ENCODE data around the gene S1PR5. TPM values are rescaled to one million over a fixed set of nuclear protein-coding genes. Genes with fewer than 3 reads are reported as not detected.
A peak's percentile ranks its signal among the peaks of the same experiment; 100 is the strongest.
"Not testable (repeated sequence)": the region's sequence is repeated elsewhere in the genome, so short reads cannot be mapped to it uniquely, and the experiment has no call there.

S1PR5 gene
- total RNA-seq, 6 experiments from 2014 or later = 1.9 to 2.6 (median 2.4) TPM

GRCh38 chr19:10537668-10538067, 20.4 kb upstream of the S1PR5 start:
- Mint-ChIP-seq H3K4me1 (ENCODE audit: low read depth) (peaks cover 11% of the 10 kb centered on the region), H3K9me3 (no peaks in the 10 kb centered on the region), H3K4me3 (no peak overlapping the region), H3K27ac (no peak overlapping the region), H3K36me3 (ENCODE audit: low read depth) (no peaks in the 10 kb centered on the region), H3K27me3 (ENCODE audit: insufficient read depth) (peaks cover 10% of the 10 kb centered on the region)
- no peak for DNase-seq
- TF ChIP-seq, protein P1, sequence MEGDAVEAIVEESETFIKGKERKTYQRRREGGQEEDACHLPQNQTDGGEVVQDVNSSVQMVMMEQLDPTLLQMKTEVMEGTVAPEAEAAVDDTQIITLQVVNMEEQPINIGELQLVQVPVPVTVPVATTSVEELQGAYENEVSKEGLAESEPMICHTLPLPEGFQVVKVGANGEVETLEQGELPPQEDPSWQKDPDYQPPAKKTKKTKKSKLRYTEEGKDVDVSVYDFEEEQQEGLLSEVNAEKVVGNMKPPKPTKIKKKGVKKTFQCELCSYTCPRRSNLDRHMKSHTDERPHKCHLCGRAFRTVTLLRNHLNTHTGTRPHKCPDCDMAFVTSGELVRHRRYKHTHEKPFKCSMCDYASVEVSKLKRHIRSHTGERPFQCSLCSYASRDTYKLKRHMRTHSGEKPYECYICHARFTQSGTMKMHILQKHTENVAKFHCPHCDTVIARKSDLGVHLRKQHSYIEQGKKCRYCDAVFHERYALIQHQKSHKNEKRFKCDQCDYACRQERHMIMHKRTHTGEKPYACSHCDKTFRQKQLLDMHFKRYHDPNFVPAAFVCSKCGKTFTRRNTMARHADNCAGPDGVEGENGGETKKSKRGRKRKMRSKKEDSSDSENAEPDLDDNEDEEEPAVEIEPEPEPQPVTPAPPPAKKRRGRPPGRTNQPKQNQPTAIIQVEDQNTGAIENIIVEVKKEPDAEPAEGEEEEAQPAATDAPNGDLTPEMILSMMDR (IDR thresholded peaks at IDR 0.05) = no peak

DNA sequence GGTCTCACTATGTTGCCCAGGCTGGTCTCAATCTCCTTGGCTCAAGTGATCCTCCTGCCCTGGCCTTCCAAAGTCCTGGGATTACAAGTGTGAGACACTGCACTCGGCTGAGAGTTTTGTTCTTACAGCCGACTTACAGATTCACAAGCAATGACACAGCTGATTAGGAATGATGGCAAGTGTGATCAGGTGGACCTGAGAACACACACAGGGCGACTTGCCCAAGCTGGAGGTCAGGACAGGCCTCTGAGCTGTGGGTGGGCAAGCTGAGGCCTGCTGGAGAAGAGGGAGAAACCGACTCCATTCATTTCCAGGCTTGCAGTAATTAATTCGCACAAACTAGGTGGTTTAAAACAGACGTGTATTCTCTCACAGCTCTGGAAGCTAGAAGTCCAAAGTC, 18.4 kb upstream of the S1PR5 start:
- TF ChIP-seq, protein P1 (IDR thresholded peaks at IDR 0.05) = no peak
- Mint-ChIP-seq H3K4me3 (no peak overlapping the region), H3K27ac (no peak overlapping the region; the same call in 1 of the 2 replicates), H3K36me3 (ENCODE audit: low read depth) (0 out of 2 replicates have a peak, but pooled peaks cover 6% of the 10 kb centered on the region), H3K9me3 (no peaks in the 10 kb centered on the region), H3K27me3 (ENCODE audit: insufficient read depth) (peaks cover 10% of the 10 kb centered on the region), H3K4me1 (ENCODE audit: low read depth) (peaks cover 17% of the 10 kb centered on the region)
- DNase-seq = no peak

DNA sequence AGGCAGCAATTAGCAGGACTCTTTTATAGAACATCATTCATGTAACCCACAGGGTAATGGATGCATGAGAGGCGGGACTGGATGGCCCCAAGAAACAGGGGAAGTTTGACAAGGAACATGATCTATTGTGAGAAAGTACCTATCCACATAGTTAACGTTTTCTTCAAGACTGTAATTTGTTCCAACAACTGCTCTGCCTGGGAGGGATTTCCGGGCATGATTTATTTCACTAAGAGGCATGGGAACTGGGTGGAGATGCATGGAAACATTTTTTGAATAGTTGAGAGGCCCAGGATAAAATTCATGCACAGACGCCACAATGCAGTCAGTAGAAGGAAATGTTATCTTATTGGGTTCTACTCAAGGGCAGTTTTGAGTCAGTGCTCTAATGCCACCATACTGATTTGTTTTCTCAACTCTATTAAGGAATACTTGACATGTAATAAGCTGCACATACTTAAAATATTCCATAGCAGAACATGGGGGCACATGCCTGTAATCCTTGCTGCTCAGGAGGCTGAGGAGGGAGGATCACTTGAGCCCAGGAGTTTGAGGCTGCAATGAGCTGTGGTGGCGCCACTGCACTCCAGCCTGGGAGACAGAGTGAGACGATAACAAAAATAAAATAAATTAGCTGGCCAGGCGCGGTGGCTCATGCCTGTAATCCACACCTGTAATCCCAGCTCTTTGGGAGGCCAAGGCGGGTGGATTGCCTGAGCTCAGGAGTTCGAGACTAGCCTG, 16.6 kb upstream of the S1PR5 start:
- Mint-ChIP-seq H3K27me3 (ENCODE audit: insufficient read depth) (peaks cover 7% of the 10 kb centered on the region), H3K4me1 (ENCODE audit: low read depth) (peaks cover 17% of the 10 kb centered on the region), H3K27ac (peak overlapping the region; percentile 90), H3K36me3 (ENCODE audit: low read depth) (0 out of 2 replicates have a peak, but pooled peaks cover 6% of the 10 kb centered on the region), H3K4me3 (peak overlapping the region; percentile 22; the same call in 1 of the 2 replicates), H3K9me3 (no peaks in the 10 kb centered on the region)
- TF ChIP-seq, protein P1 (IDR thresholded peaks at IDR 0.05) = peak; percentile 22; the same call in 1 of the 2 replicates
- DNase-seq = peak; percentile 93

DNA sequence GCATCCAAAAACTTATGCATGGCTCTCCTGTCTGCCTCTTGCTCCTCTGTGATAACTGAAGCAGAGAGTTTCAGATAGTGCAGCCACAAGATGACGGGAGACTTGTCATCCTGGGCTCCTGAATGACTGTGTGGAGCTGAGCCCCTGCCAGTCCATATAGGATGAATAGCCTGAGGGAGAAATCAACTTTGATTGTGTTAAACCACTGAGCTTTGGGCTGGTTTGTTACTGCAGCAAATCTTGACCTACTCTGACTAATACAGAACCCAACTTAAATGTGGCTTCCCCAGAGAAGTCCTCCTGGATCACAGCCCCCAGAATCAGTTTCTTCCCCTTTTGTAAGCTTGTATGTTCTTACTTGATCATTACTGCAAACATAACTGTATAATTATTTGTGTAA, 15.2 kb upstream of the S1PR5 start:
- H3K27ac Mint-ChIP-seq = peak overlapping the region; percentile 49
- no peak for DNase-seq
- TF ChIP-seq, protein P1 (IDR thresholded peaks at IDR 0.05) = no peak

DNA sequence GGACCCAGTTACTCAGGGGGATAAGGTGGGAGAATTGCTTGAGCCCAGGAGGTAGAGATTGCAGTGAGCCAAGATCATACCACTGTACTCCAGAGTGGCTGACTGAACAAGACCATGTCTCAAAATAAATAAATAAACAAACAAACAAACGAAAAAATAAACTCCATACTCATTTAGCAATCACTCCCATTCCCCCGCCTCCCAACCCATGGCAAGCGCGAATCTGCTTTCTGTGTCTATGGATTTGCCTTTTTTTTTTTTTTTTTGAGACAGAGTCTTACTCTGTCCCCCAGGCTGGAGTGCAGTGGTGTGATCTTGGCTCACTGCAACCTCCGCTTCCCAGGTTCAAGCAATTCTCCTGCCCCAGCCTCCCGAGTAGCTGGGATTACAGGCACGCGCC, 9.6 kb upstream of the S1PR5 start:
- not testable (repeated sequence) for H3K4me3 Mint-ChIP-seq; H3K9me3 Mint-ChIP-seq; H3K4me1 Mint-ChIP-seq (ENCODE audit: low read depth); H3K27me3 Mint-ChIP-seq (ENCODE audit: insufficient read depth); H3K36me3 Mint-ChIP-seq (ENCODE audit: low read depth); DNase-seq; H3K27ac Mint-ChIP-seq

More for the DNA sequence above, 15.2 kb upstream of the S1PR5 start:
- Mint-ChIP-seq H3K4me1 (ENCODE audit: low read depth) (peaks cover 17% of the 10 kb centered on the region), H3K9me3 (no peaks in the 10 kb centered on the region), H3K36me3 (ENCODE audit: low read depth) (0 out of 2 replicates have a peak, but pooled peaks cover 6% of the 10 kb centered on the region), H3K4me3 (no peak overlapping the region), H3K27me3 (ENCODE audit: insufficient read depth) (peaks cover 7% of the 10 kb centered on the region)

GRCh38 chr19:10525636-10526035, 8.4 kb upstream of the S1PR5 start:
- peaks cover 8% of the 10 kb centered on the region for H3K27me3 Mint-ChIP-seq (ENCODE audit: insufficient read depth)
- H3K27ac Mint-ChIP-seq = no peak overlapping the region
- no peak overlapping the region for H3K4me3 Mint-ChIP-seq
- H3K4me1 Mint-ChIP-seq (ENCODE audit: low read depth) = no peaks in the 10 kb centered on the region
- H3K9me3 Mint-ChIP-seq = no peaks in the 10 kb centered on the region
- H3K36me3 Mint-ChIP-seq (ENCODE audit: low read depth) = no peaks in the 10 kb centered on the region
- DNase-seq = no peak
- TF ChIP-seq, protein P1 (IDR thresholded peaks at IDR 0.05) = no peak

Data from HFFc6 (cell line).